ENCODE data around the gene GAGE10.
"Not testable (repeated sequence)": the region's sequence is repeated elsewhere in the genome, so short reads cannot be mapped to it uniquely, and the experiment has no call there.

DNA sequence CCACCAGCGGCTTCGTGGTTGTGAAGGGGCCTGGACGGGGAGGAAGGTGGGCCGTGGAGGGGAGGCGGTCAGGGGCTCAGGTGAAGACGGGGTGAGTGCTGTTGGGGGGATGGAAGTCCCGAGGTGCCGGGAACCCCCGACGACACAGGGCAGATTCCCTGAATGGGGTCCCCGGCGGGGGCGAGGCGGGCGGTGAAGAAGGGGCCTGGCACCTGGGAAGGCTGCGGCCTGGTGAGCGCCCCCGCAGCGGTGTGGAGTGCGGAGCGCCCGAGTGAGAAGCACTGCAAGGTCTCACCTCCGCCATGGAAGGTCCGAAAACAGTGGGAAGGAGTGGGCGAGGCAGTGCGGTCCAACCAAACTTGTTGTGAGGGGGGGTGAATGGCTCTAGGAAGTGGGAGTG lies 28.4 kb downstream of the GAGE10 start:
- TF ChIP-seq, protein P1, sequence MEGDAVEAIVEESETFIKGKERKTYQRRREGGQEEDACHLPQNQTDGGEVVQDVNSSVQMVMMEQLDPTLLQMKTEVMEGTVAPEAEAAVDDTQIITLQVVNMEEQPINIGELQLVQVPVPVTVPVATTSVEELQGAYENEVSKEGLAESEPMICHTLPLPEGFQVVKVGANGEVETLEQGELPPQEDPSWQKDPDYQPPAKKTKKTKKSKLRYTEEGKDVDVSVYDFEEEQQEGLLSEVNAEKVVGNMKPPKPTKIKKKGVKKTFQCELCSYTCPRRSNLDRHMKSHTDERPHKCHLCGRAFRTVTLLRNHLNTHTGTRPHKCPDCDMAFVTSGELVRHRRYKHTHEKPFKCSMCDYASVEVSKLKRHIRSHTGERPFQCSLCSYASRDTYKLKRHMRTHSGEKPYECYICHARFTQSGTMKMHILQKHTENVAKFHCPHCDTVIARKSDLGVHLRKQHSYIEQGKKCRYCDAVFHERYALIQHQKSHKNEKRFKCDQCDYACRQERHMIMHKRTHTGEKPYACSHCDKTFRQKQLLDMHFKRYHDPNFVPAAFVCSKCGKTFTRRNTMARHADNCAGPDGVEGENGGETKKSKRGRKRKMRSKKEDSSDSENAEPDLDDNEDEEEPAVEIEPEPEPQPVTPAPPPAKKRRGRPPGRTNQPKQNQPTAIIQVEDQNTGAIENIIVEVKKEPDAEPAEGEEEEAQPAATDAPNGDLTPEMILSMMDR (IDR thresholded peaks at IDR 0.05): not testable (repeated sequence)
- not testable (repeated sequence) for TF ChIP-seq POLR2A (IDR thresholded peaks at IDR 0.05)

All from heart left ventricle (tissue), 13 donors.